Measurements from ENCODE around the gene PARD3B. TPM values are rescaled to one million over a fixed set of nuclear protein-coding genes. Genes with fewer than 3 reads are reported as not detected.

PARD3B gene
- total and polyA plus RNA-seq, 7 donors = 0.42 to 6.0 (median 4.8) TPM

DNA sequence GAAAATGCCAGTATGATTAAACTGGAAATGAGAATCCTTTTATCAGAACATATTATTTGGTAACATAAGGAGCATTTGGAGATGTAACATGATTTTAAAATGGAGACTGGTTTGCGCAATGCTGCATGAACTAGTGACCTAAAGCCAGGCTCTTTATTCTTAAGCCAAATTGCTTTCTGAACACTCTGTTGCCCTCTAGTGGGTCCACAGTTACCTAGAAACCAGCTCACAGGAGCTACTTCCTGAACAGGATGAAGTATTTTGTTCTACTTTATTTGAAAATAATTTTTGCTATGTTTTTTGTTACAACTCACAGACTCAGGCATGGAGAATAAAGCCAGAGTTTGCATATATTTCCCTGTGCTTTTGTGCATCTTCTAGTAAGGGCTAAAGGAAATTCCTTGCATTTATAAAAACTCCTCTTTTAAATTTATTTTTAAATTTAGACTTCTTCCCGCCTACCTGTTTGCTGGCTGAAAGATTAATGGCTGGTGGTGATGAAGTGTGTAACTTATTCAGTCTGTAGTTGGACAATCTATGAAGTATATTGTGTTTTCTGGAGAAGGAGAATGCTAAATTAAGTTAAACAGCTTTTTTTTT lies 146.7 kb downstream of the PARD3B start:
- 44 to 56% (median 50%) methylated on average over 2 of the region's 2 CpGs for WGBS, 3 donors
- Histone ChIP-seq H3K4me3 (no peak overlapping the region), H3K4me1 (peaks cover 12% of the 10 kb centered on the region), H3K27ac (no peak overlapping the region), H3K27me3 (ENCODE audit: insufficient read depth in 3 of 3, low read length in 2 of 3) (no peaks in the 10 kb centered on the region), H3K36me3 (ENCODE audit: insufficient read depth in 1 of 2, low read depth in 1 of 2) (no peaks in the 10 kb centered on the region), H3K9me3 (no peaks in the 10 kb centered on the region)
- no peak for DNase-seq
- intact Hi-C loops (cut with DNase I) = loop anchor here (2.0 to 10.0 kb wide), 5 partner anchors 147 to 993 kb away; partner anchors contain the start of genes NRP2 (in 1 of the 2) and PARD3B (in 1 of the 2)
- TF ChIP-seq, protein P1, sequence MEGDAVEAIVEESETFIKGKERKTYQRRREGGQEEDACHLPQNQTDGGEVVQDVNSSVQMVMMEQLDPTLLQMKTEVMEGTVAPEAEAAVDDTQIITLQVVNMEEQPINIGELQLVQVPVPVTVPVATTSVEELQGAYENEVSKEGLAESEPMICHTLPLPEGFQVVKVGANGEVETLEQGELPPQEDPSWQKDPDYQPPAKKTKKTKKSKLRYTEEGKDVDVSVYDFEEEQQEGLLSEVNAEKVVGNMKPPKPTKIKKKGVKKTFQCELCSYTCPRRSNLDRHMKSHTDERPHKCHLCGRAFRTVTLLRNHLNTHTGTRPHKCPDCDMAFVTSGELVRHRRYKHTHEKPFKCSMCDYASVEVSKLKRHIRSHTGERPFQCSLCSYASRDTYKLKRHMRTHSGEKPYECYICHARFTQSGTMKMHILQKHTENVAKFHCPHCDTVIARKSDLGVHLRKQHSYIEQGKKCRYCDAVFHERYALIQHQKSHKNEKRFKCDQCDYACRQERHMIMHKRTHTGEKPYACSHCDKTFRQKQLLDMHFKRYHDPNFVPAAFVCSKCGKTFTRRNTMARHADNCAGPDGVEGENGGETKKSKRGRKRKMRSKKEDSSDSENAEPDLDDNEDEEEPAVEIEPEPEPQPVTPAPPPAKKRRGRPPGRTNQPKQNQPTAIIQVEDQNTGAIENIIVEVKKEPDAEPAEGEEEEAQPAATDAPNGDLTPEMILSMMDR (IDR thresholded peaks at IDR 0.05) = peak; percentile 80
- peak; percentile 86 to 98 (median 91) for ATAC-seq

DNA sequence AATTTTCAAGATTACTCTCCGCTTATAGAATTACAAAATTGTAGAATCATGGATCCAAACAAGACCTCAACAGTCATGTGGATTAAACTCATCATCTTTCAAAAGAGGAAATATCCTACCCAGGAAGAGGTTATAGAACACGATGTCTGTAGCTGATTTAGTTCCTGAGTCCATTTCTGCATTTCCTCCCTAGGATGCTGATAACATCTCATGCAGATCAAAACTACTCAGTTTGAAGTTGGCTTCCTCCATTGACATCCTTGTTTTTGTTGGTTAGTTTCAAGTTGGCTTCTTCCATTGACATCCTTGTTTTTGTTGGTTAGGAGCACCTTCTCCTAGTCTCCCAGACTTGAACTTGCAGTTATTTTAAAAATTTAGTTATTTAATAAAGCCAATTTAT lies 147.5 kb downstream of the PARD3B start:
- H3K4me1 ChIP-seq = peaks cover 12% of the 10 kb centered on the region
- ATAC-seq (no peak), DNase-seq (no peak)
- 76 to 89% (median 81%) methylated on average over 2 of the region's 2 CpGs for WGBS, 3 donors
- intact Hi-C loops (cut with DNase I) = loop anchor here (2.0 to 10.0 kb wide), 5 partner anchors 148 to 992 kb away; partner anchors contain the start of genes NRP2 (in 1 of the 2) and PARD3B (in 1 of the 2)
- no peaks in the 10 kb centered on the region for H3K27me3 ChIP-seq (ENCODE audit: insufficient read depth in 3 of 3, low read length in 2 of 3)
- no peak overlapping the region for H3K27ac ChIP-seq
- TF ChIP-seq, protein P1 (IDR thresholded peaks at IDR 0.05) = no peak
- H3K36me3 ChIP-seq (ENCODE audit: insufficient read depth in 1 of 2, low read depth in 1 of 2) = no peaks in the 10 kb centered on the region
- no peak overlapping the region for H3K4me3 ChIP-seq
- no peaks in the 10 kb centered on the region for H3K9me3 ChIP-seq

GRCh38 chr2:204693262-204693661 lies 148.0 kb downstream of the PARD3B start:
- no peak for DNase-seq
- 29 to 41% (median 31%) methylated on average over 3 of the region's 3 CpGs for WGBS, 3 donors
- Histone ChIP-seq H3K9me3 (no peaks in the 10 kb centered on the region), H3K4me3 (no peak overlapping the region), H3K27ac (no peak overlapping the region), H3K4me1 (peaks cover 12% of the 10 kb centered on the region), H3K27me3 (ENCODE audit: insufficient read depth in 3 of 3, low read length in 2 of 3) (no peaks in the 10 kb centered on the region), H3K36me3 (ENCODE audit: insufficient read depth in 1 of 2, low read depth in 1 of 2) (no peaks in the 10 kb centered on the region)
- intact Hi-C loops (cut with DNase I) = loop anchor here (2.0 to 10.0 kb wide), 5 partner anchors 148 to 992 kb away; partner anchors contain the start of genes NRP2 (in 1 of the 2) and PARD3B (in 1 of the 2)
- TF ChIP-seq, protein P1 (IDR thresholded peaks at IDR 0.05) = no peak
- ATAC-seq = no peak

DNA sequence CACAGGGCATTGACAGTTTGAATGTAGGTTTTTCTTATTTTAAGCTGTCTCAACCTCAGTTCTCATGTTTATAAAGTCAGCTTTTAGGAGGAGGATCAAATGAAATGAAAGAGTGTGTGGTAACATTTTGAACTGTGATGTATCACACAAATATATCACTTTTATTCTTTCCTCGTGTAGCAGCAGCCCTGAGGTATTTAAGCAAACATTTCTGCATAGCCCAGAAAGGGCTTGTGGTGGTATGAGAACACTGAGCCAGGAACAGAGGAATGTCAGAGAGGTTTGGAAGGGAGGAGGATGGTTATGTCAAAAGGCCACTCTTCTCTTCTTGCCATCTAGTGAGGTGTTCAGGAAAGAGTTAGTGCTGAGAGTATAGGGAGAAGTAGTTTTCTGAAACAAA lies 150.2 kb downstream of the PARD3B start:
- ATAC-seq (no peak), DNase-seq (no peak)
- Histone ChIP-seq H3K27ac (no peak overlapping the region), H3K27me3 (ENCODE audit: insufficient read depth in 3 of 3, low read length in 2 of 3) (no peaks in the 10 kb centered on the region), H3K9me3 (no peaks in the 10 kb centered on the region), H3K36me3 (ENCODE audit: insufficient read depth in 1 of 2, low read depth in 1 of 2) (no peaks in the 10 kb centered on the region), H3K4me1 (peaks cover 12% of the 10 kb centered on the region), H3K4me3 (no peak overlapping the region)
- TF ChIP-seq, protein P1 (IDR thresholded peaks at IDR 0.05) = no peak
- intact Hi-C loops (cut with DNase I) = loop anchor here (10.0 kb wide), 3 partner anchors 151 to 989 kb away; partner anchors contain the start of genes NRP2 (in 1 of the 2) and PARD3B (in 1 of the 2)
- 26 to 46% (median 27%) methylated on average over 1 of the region's 1 CpG for WGBS, 3 donors
